HG03469 (cell line): ENCODE results near the gene PLA2G4A.

Experiments
- ATAC-seq: cut with Tn5 transposase; IDR thresholded peaks from one replicate; pipeline ENCODE4 v1.9.1; 2021; ENCODE audit warnings: mild to moderate bottlenecking, moderate library complexity, moderate number of reproducible peaks; ENCODE audit not compliant: unreplicated experiment

Gene PLA2G4A

DNA sequence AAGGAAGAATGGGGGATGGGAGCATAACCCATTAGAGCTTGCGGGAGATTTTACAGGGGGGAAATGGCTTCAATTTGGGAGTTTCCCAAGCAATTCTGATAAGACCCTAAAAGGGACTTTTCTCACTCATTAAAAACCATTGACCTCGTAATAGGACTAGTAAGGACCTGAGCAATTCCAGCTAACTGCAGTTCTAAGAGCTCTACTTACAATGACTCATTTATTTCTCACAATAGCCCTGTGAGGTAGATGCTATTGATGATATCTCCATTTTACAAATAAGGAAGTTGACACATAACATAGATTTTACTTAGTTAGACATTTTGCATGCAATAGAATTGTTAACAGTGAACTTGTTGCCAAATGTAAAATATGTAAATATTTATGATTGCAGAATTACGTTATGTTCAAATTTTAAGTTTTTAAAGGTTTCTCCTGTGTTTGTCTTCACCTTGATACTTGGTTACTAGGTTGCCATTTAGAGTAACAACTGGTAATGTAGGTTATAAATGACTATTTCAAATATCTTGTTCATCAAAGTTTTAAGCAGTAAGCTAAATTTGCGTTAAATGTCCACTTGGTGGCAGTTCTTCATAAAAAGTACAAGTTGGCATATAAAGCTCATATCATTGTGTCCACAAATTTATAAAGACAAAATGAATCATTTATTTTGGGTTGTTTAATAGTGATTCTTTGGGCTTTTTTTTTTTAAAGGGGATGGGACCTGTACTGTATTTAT is 182.0 kb downstream of the PLA2G4A start:
- no peak for ATAC-seq

DNA sequence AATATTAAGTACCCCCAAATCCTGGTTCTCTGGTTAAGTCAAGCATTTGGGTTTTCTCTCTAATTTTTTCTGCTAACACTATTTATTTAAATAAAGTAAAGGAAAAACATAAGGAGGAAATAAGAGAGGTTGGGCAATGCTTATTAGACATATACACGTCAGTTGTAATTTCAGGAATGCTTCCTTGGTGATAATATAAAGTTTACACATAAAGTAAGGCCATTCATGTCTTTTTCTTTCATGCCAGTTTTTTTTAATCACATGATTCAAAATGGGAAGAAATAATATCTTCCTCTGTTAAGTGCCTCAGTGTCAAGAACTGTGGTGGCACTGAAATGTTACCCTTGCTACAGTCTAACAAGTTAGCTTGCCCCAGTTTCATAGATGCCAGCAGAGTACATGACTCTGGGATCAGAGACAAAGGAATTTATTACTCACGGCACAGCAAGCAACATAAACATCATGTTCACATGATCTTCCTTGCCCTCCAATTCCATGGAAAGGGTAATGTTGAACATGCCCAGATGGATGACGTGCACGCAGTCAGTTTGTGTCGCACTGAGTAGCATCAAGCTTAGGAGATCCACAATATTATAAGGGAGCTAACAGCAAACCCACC is 184.9 kb downstream of the PLA2G4A start:
- ATAC-seq = no peak

- ATAC-seq = no peak
Observed at GRCh38 chr1:187018291-187018690, 189.5 kb downstream of the PLA2G4A start.

DNA sequence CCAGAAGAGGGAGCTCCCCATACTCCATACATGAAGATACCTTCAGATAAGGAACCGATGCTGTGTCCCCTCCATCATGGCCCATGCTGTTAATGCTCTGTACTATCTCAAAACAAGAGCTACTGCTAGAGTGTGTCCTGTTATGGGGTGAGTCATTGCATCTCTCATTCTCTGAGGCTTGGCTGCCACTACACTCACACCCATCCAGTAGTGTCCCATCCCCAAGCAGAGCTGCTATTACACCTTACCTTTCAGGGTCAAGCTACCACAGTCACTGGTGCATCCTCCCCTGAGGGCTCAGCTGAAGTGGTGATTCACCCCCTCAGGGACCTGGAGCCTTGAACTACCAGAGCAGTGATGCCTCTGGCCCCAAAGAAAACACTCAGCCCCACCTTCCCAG is 198.5 kb downstream of the PLA2G4A start:
- no peak for ATAC-seq

- ATAC-seq = no peak
Observed at GRCh38 chr1:187032316-187032981, 203.7 kb downstream of the PLA2G4A start.

DNA sequence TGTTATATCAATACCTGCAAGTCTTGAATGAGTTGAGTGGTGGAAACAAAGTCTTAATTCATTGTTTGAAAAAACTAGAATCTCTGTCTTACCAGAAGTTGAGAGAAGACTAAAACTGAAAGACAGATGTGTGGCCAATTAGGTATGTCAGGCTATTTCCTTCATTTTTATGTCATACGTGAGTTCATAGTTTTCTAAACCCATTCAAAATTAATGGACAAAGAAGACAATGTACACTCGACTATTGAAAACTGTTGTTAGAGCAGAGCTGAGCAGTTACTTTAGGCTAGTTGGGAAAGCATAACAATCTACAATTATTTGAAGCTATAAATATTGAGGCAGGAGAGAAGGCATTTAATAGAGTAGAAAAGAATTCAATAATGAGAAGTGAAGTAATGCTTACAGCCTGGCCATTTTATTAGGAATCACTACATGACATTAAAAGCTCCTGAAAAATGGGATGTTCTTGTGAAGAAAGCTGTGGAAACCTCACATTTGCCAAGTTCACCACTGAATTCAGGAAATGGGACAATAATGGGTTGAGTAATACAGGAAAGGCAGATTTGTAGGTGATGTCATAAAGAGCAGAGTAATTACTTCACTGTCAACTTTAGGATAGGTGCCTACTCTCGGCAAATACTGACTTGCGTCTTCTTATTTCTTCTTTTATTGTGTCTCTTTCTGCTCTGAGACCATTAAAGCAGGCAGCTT is 204.4 kb downstream of the PLA2G4A start:
- no peak for ATAC-seq

DNA sequence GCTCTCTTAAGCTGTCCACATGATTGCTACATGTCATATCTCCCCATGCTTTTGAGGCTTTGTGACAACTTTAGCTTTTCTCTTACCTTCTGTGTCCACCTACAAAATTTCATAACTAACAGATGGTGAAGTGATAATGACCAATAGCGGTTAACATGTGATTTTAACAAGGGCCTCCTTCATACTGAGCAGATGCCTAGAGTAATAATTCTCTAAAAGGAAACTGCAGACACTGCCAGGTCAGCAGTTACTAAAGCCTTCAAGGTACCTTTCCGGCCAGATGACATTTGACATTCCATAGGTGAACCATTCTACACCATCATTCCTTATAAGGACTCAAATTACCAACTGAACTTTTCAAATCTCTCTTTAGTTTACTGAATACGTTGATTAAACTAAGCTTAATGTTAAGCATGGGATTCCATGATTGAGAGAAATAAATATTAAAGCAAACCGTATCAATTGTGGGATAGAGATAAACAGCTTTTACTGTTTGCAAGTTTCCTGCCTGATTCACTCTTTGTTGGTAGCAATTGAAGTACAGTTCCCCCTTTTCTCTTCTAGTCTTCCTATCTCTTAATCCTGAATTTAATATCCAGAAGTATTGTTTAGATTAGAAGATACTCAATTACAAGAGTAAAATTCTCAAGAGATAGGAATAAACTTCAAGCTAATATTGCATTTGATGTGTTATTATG is 205.1 kb downstream of the PLA2G4A start:
- ATAC-seq = no peak

- no peak for ATAC-seq
Observed at GRCh38 chr1:187034501-187034900, 205.8 kb downstream of the PLA2G4A start.

- ATAC-seq = no peak
Observed at GRCh38 chr1:187037973-187038553, 209.3 kb downstream of the PLA2G4A start.
